ENCODE results near the gene ABL2.
"Not testable (repeated sequence)": the region's sequence is repeated elsewhere in the genome, so short reads cannot be mapped to it uniquely, and the experiment has no call there.

The ABL2 gene

GRCh38 chr1:179228783-179229213 is 679 bp downstream of the ABL2 start:
- Mint-ChIP-seq H3K27ac (peak overlapping the region; percentile 61 to 89 (median 82)), H3K9me3 (no peaks in the 10 kb centered on the region), H3K27me3 (ENCODE audit: low read depth) (no peaks in the 10 kb centered on the region), H3K4me1 (peaks cover 24% of the 10 kb centered on the region), H3K4me3 (peak overlapping the region; percentile 91 to 94 (median 93)), H3K36me3 (ENCODE audit: low read depth) (peaks cover 12% of the 10 kb centered on the region)
- no peak for TF ChIP-seq CTCF (IDR thresholded peaks at IDR 0.05; ENCODE audit: unreplicated experiment in 3 of 3)

- TF ChIP-seq CTCF (IDR thresholded peaks at IDR 0.05; ENCODE audit: unreplicated experiment in 3 of 3): no peak
- H3K27me3 Mint-ChIP-seq (ENCODE audit: low read depth): no peaks in the 10 kb centered on the region
- peak overlapping the region; percentile 6 to 94 (median 31) for H3K4me3 Mint-ChIP-seq
- H3K36me3 Mint-ChIP-seq (ENCODE audit: low read depth): peaks cover 21% of the 10 kb centered on the region
- H3K27ac Mint-ChIP-seq: no peak overlapping the region
- peaks cover 24% of the 10 kb centered on the region for H3K4me1 Mint-ChIP-seq
- no peaks in the 10 kb centered on the region for H3K9me3 Mint-ChIP-seq
Measured at GRCh38 chr1:179226738-179227137, 2.7 kb downstream of the ABL2 start.

GRCh38 chr1:179224466-179224865 is 5.0 kb downstream of the ABL2 start:
- not testable (repeated sequence) for H3K4me3 Mint-ChIP-seq; H3K27me3 Mint-ChIP-seq (ENCODE audit: low read depth); H3K27ac Mint-ChIP-seq; H3K9me3 Mint-ChIP-seq
- Mint-ChIP-seq H3K36me3 (ENCODE audit: low read depth) (peaks cover 24% of the 10 kb centered on the region), H3K4me1 (peaks cover 17% of the 10 kb centered on the region)

GRCh38 chr1:179221121-179221520 is 8.4 kb downstream of the ABL2 start:
- H3K9me3 Mint-ChIP-seq; H3K27me3 Mint-ChIP-seq (ENCODE audit: low read depth); H3K4me3 Mint-ChIP-seq; H3K27ac Mint-ChIP-seq; H3K4me1 Mint-ChIP-seq: not testable (repeated sequence)
- peaks cover 25% of the 10 kb centered on the region for H3K36me3 Mint-ChIP-seq (ENCODE audit: low read depth)

- Mint-ChIP-seq H3K4me1 (no peaks in the 10 kb centered on the region), H3K9me3 (no peaks in the 10 kb centered on the region), H3K27ac (no peak overlapping the region), H3K36me3 (ENCODE audit: low read depth) (peaks cover 22% of the 10 kb centered on the region), H3K4me3 (no peak overlapping the region), H3K27me3 (ENCODE audit: low read depth) (no peaks in the 10 kb centered on the region)
- TF ChIP-seq CTCF (IDR thresholded peaks at IDR 0.05; ENCODE audit: unreplicated experiment in 3 of 3): no peak
Measured at GRCh38 chr1:179217943-179218507, 11.5 kb downstream of the ABL2 start.

GRCh38 chr1:179213317-179213716 is 16.2 kb downstream of the ABL2 start:
- not testable (repeated sequence) for H3K27me3 Mint-ChIP-seq (ENCODE audit: low read depth); H3K27ac Mint-ChIP-seq; H3K9me3 Mint-ChIP-seq; H3K4me3 Mint-ChIP-seq; H3K36me3 Mint-ChIP-seq (ENCODE audit: low read depth)
- peaks cover 10% of the 10 kb centered on the region for H3K4me1 Mint-ChIP-seq

GRCh38 chr1:179208681-179209477 is 20.6 kb downstream of the ABL2 start:
- H3K27me3 Mint-ChIP-seq (ENCODE audit: low read depth): no peaks in the 10 kb centered on the region
- no peak overlapping the region for H3K4me3 Mint-ChIP-seq
- peaks cover 28% of the 10 kb centered on the region for H3K4me1 Mint-ChIP-seq
- no peaks in the 10 kb centered on the region for H3K9me3 Mint-ChIP-seq
- H3K36me3 Mint-ChIP-seq (ENCODE audit: low read depth): no peaks in the 10 kb centered on the region
- TF ChIP-seq CTCF (IDR thresholded peaks at IDR 0.05; ENCODE audit: unreplicated experiment in 3 of 3): no peak
- H3K27ac Mint-ChIP-seq: no peak overlapping the region

Data from nephron (organoid).